Measurements from ENCODE around the gene TEX10.
"Not testable (repeated sequence)": the region's sequence is repeated elsewhere in the genome, so short reads cannot be mapped to it uniquely, and the experiment has no call there.

TEX10 gene

GRCh38 chr9:100350188-100350587 is 2.6 kb downstream of the TEX10 start:
- no peak for DNase-seq (ENCODE audit: low read depth in 2 of 2)

- DNase-seq (ENCODE audit: low read depth in 2 of 2) = no peak
Measured at GRCh38 chr9:100346836-100347235, 5.9 kb downstream of the TEX10 start.

GRCh38 chr9:100341889-100342288 is 10.9 kb downstream of the TEX10 start:
- no peak for DNase-seq (ENCODE audit: low read depth in 2 of 2)

DNA sequence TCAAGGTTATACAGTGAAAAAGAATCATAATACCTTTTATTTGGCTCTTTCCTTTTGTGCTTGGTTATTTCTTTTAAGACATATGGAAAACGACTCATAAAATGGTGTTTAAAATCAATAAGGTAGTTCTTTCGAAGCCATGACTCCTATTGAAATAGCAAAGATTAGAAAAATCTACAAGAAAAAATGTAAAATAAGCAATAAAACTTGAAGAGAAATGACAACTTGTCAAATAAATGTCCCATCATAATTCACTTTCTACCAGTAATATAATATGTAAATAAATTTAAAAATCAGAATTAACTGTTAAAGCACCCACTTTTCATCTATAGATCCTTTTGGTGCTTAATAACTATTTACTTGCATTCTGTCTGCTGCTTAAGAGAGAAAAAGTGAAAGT is 12.5 kb downstream of the TEX10 start:
- no peak for DNase-seq (ENCODE audit: low read depth in 2 of 2)

DNA sequence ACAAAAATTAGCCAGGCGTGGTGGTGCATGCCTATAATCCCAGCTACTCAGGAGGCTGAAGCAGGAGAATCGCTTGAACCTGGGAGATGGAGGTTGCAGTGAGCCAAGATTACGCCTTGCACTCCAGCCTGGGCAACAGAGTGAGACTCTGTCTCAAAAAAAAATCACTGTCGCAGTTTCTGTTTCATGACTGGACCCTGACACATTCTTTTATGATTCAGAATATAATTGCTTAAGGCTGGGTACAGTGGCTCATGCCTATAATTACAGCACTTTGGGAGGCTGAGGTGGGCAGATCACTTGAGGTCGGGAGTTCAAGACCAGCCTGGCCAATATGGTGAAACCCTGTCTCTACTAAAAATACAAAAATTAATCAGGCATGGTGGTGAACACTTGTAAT is 14.0 kb downstream of the TEX10 start:
- DNase-seq (ENCODE audit: low read depth in 2 of 2) = not testable (repeated sequence)

DNA sequence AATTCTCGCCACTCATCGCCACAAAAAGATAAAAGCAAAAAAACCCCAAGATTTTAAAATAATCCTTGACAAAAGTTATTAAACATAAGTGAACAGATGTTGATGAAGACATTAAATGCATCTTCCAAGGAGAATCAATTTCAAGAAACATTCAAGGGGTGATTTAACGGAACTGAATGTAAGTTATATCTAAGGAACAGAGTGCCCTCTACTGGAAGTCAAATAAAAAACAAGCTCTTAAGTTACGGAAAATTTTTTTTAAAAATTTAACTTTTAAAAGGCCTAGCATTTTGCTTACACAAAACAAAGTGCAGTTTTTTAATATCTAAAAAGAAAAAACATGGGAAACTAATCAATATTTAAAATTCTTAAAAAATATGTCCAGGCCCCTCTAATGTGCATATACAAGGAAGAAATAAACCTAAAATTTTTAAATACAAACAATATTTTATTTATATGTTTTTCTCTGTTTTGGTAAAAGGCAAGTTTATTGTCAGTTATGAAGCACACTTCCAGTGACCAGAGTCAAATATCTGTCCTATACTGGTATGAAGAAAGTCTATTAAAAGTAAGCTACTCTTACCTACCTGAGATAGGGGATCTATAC is 28.0 kb downstream of the TEX10 start:
- DNase-seq (ENCODE audit: low read depth in 2 of 2) = no peak

GRCh38 chr9:100322954-100323536 is 29.7 kb downstream of the TEX10 start:
- DNase-seq (ENCODE audit: low read depth in 2 of 2) = no peak

- no peak for DNase-seq (ENCODE audit: low read depth in 2 of 2)
Measured at GRCh38 chr9:100317706-100318105, 35.0 kb downstream of the TEX10 start.

DNA sequence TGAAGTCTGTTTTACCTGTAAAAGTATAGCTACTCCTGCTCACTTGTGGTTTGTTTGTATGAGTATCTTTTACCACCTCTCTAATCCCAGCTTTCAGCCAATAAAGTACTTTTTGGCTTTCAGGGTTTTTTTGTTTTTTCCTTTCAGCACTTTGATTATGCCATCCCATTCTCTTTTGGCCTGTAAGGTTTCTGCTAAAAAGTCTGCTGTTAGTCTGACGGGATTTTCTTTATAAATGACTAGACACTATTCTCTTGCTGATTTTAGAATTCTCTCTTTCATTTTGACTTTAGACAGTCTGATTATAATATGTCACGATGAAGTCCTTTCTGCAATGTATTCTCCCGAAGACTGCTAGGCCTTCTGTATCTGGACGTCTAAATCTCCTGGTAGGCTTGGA is 37.2 kb downstream of the TEX10 start:
- no peak for DNase-seq (ENCODE audit: low read depth in 2 of 2)

DNA sequence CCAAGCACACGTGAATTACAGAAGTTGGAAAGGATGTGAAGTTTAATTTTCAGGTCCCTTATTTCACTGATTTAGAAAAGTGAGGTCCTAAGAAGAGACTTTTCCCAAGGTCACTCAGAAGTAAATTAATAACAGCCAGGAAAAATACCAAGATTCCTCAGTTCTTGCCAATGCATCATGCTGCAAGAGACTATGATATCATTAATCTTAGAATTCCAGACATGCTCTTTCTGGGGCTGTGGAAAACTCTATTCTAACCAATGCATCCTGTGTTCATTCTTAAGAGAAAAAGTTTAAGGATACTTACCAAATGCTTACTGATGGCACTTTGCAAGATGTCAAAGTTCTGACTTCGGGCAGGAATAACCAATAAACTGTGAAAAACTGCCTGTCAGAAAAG is 42.8 kb downstream of the TEX10 start:
- DNase-seq (ENCODE audit: low read depth in 2 of 2) = no peak

- DNase-seq (ENCODE audit: low read depth in 2 of 2) = no peak
Measured at GRCh38 chr9:100308965-100309564, 43.7 kb downstream of the TEX10 start.

DNA sequence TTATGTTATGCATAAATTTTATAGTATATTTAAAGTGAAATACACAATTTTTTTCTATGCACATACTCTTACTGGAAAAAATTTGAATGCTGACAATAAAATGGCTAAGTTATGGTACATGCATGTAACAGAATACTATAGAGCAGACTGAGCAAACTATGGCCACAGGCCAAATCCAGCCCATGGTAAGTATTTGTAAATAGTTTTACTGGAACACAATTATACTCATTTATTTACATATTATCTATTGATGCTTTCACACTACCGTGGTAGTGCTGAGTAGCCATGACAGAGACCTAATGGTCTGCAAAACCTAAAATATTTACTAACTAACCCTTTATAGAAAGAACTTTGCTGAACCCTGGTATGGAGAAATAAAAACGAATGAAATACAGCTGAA is 45.7 kb downstream of the TEX10 start:
- no peak for DNase-seq (ENCODE audit: low read depth in 2 of 2)

DNA sequence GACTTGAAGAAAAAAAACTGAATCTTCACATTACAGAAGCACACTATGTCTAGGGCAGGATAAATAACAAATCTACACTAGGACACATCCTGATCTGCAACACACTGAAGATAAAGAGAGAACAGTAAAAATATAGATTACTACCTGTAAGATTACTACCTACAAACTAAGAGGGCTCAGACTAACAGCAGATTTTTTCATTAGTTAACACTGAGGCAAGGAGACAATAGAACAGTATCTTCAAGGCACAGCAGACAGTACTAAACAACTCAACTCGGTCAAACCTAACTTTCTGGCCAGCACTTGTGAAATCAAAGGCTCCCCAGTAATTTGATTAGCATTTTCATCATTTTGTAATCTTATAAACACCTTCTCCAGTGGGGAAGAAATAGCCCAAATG is 46.5 kb downstream of the TEX10 start:
- DNase-seq (ENCODE audit: low read depth in 2 of 2) = no peak

- no peak for DNase-seq (ENCODE audit: low read depth in 2 of 2)
Measured at GRCh38 chr9:100303747-100304146, 49.0 kb downstream of the TEX10 start.

DNA sequence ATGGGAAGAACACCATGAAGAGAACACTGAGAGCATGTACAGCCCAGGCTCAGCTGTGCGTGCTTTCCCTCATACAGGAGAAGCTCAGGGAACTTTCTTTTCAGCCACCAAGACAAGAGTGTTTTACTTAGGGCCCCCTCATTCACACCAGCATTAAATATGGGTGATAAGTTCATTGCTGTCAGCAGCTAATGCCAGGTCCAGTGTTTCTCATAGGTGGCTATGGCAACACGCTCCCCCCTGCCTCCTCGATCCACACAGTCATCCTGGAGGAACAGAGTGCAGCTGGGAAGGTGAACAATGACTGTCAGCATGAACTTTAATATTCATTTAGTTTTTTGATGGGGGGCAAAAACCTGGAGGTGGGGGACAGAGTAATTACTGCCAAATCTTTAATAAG is 54.4 kb downstream of the TEX10 start:
- no peak for DNase-seq (ENCODE audit: low read depth in 2 of 2)

DNA sequence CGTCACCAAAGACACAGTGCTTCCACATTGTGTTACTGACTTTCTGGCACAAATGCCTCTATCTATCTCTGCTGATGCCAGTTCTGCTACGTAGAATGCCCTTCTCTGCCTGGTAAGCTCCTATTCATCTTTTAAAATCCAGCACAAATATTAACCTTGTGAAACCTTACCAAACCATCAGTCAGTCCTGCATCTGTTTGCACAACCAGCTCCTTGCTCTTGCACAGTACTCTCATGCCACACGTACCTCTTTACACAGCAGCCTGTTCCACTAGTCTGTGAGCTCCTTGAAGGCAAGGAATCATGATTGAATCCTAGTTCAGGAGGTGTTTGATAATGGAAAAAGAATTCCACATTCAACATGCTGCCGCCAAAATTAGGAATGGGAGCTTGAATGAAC is 56.3 kb downstream of the TEX10 start:
- no peak for DNase-seq (ENCODE audit: low read depth in 2 of 2)

DNA sequence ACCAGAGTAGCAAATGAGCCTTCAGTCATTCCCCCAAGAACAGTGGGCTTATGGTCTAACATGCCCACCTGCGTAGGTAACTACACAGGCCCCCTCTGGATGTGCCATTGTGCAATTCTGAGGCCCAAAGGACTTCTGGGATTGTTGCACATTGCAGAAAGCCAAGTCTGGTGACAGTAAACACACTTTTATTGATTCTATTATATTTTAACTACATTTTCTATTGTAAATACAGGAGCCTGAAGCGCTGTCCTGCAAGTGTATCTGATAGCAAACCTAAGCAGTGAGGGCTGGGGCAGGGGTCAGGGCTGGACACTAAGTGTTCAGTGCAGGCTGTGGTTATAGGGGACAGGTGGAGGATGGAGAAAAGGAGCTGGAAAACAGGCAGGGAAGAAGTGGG is 57.5 kb downstream of the TEX10 start:
- DNase-seq (ENCODE audit: low read depth in 2 of 2) = no peak

DNA sequence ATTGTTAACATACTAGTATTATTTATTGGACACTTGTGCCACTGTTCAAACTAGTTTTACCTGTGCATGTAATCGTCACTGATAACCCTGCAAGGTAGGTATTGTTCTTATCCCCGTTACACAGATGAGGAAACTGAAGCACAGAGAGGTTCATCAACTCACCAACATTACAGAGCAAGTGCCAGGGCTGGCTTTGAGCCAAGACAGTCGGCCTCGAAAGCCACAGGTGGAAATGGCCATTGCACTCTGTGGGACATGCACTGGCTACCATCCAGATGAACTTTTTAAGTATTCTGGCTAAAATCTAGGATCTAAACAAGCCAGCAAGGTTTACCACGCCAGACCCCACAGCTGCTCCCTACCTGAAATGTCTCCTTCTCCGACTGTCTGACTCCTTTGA is 57.9 kb downstream of the TEX10 start:
- no peak for DNase-seq (ENCODE audit: low read depth in 2 of 2)

DNA sequence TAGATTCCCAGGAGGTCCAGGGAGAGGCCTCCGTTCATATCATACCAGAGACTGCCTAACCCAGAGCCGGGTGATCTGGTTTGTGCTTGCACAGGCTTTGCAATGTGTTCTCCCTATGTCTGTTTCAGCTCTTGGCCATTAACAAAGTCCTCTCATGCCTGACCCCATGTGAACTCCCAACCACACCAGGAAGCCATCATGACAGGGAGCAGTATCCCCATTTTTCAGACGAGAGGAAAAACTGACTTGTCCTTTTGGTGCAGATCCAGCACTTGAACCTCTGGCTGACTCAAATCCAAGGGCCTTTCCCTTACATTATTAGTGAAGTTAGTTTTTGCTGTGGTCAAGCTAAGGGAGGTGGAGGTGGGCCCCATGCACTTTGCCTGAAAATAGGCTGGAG is 58.4 kb downstream of the TEX10 start:
- no peak for DNase-seq (ENCODE audit: low read depth in 2 of 2)

GRCh38 chr9:100292414-100292813 is 60.3 kb downstream of the TEX10 start:
- no peak for DNase-seq (ENCODE audit: low read depth in 2 of 2)

- DNase-seq (ENCODE audit: low read depth in 2 of 2) = no peak
Measured at GRCh38 chr9:100290714-100291113, 62.0 kb downstream of the TEX10 start.

- no peak for DNase-seq (ENCODE audit: low read depth in 2 of 2)
Measured at GRCh38 chr9:100287186-100287585, 65.6 kb downstream of the TEX10 start.

DNA sequence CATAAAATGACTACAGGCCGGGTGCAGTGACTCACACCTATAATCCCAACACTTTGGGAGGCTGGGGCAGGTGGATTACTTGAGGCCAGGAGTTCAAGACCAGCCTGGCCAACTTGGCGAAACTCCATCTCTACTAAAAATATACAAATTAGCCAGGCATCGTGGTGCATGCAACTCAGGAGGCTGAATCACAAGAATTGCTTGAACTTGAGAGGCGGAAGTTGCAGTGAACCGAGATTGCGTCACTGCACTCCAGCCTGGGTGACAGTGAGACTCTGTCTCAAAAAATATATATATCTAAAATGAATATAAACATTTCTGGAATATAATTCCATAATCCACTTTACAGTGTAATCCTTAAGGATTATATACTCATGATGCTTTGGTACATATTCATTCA is 66.5 kb downstream of the TEX10 start:
- no peak for DNase-seq (ENCODE audit: low read depth in 2 of 2)

GRCh38 chr9:100285601-100286000 is 67.1 kb downstream of the TEX10 start:
- DNase-seq (ENCODE audit: low read depth in 2 of 2) = no peak
